Measurements from ENCODE around the gene OSCP1.

DNA sequence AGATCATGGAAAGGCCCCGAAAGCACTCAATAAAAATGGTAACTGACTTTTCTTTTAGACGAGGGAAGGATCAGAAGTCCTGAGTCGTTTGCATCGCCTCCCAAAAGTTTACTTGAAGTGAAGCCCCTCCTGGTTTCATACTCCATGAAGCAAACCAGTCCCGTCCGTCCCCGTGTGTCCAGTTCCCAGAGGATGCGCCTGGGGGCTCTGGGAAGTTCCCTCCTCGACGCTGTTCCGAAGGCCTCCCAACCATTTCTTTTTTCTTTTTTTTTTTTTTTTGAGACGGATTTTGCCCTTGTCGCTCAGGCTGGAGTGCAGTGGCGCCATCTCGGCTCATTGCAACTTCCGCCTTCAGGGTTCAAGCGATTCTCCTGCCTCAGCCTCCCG, 661 bp upstream of the OSCP1 start:
- no peak for TF ChIP-seq EZH2 (IDR thresholded peaks at IDR 0.05; ENCODE audit: low read length, missing control alignments)
- no peak for TF ChIP-seq CTCF (conservative IDR thresholded peaks at IDR 0.05 in 1 of 2, IDR thresholded peaks at IDR 0.05 in 1 of 2; ENCODE audit: low read depth in 1 of 2, low read length in 2 of 2)

All from fibroblast of lung (primary cell).